Endothelial cell of umbilical vein (primary cell): ENCODE results near the gene DLG5. TPM values are rescaled to one million over a fixed set of nuclear protein-coding genes. Genes with fewer than 3 reads are reported as not detected.

Source experiments
- BruUV-seq: library from RNA; stranded (reverse); fragments of 400-500 nt; replicated peaks from 2 replicates; lab custom pipeline; 2021; lab: Mats Ljungman, UMichigan
- CTCF ChIA-PET: fragments of 300-600, 350-600 bp; sonication (Branson Sonifier 250); formaldehyde crosslinking; loops from one replicate; lab custom pipeline; 2021; ENCODE audit warnings: antibody characterized with exemption, inconsistent platforms; lab: Charles Lee
- POLR2A ChIA-PET: fragments of 300-600, 350-600 bp; sonication (Branson Sonifier 250); formaldehyde crosslinking; loops from one replicate; lab custom pipeline; 2021; ENCODE audit warnings: antibody characterized with exemption, inconsistent platforms; lab: Charles Lee
- DNase-seq: peaks from one replicate; pipeline ENCODE4 v3.0.0-alpha.2; 2011; ENCODE audit warnings: low read depth, low spot score
- FAIRE-seq: peaks from 2 replicates; lab custom pipeline; 2011; peaks lifted over from hg19 to GRCh38; lab: Jason Lieb, UNC
- H2AFZ ChIP-seq: 2 replicates; pipeline ENCODE4 v1.6.0; 2012; ENCODE audit warnings: low read depth, low read length, control low read depth, inconsistent platforms
- H3K27ac ChIP-seq: 2 replicates; pipeline ENCODE4 v1.5.1; 2011; ENCODE audit warnings: low read depth, mild to moderate bottlenecking, control low read depth, low read length, moderate library complexity; ENCODE audit not compliant: insufficient read depth
- H3K27me3 ChIP-seq, 2 experiments: 2 replicates each; pipeline versions ENCODE4 v1.6.0 to v1.6.1; 2011; ENCODE audit warnings: low read length in 2 of 2, mixed read lengths in 1 of 2; ENCODE audit not compliant: control insufficient read depth in 2 of 2, insufficient read depth in 2 of 2
- H3K36me3 ChIP-seq, 2 experiments: 2 replicates in 1 of 2; 3 replicates in 1 of 2; pipeline ENCODE4 v1.5.1; 2011; ENCODE audit warnings: low read length in 2 of 2, mild to moderate bottlenecking in 1 of 2, moderate library complexity in 1 of 2; ENCODE audit not compliant: control insufficient read depth in 2 of 2, insufficient read depth in 2 of 2; ENCODE audit errors: extremely low read depth in 1 of 2
- H3K4me1 ChIP-seq: 3 replicates; pipeline ENCODE4 v1.5.1; 2011; ENCODE audit warnings: mild to moderate bottlenecking, low read length; ENCODE audit not compliant: control insufficient read depth, insufficient read depth; ENCODE audit errors: extremely low read depth
- H3K4me2 ChIP-seq: 2 replicates; pipeline ENCODE4 v1.6.1; 2011; ENCODE audit warnings: low read length, control low read depth, mixed read lengths; ENCODE audit not compliant: insufficient read depth
- H3K4me3 ChIP-seq, 3 experiments: fragments of 200-600 bp in 1 of 3; sonication (generic), shearing (Covaris generic) in 1 of 3; replicated peaks in 1 of 3; 2 replicates each; pipeline ENCODE4 v1.5.1; 2011 to 2016; ENCODE audit warnings: control low read depth in 3 of 3, low read length in 3 of 3, mild to moderate bottlenecking in 2 of 3, inconsistent platforms in 1 of 3, low read depth in 1 of 3, moderate library complexity in 1 of 3; ENCODE audit not compliant: insufficient read depth in 1 of 3
- H3K79me2 ChIP-seq: 2 replicates; pipeline ENCODE4 v1.6.0; 2012; ENCODE audit warnings: low read length, inconsistent platforms; ENCODE audit not compliant: control insufficient read depth, insufficient read depth
- H3K9ac ChIP-seq: replicated peaks from 2 replicates; pipeline ENCODE3; 2011; ENCODE audit warnings: low read length, control low read depth; ENCODE audit not compliant: insufficient read depth; ENCODE audit errors: extremely low read depth
- H3K9me1 ChIP-seq: replicated peaks from 3 replicates; pipeline ENCODE4 v1.6.0; 2011; ENCODE audit warnings: mild to moderate bottlenecking, low read length; ENCODE audit not compliant: control insufficient read depth, insufficient read depth; ENCODE audit errors: extremely low read depth
- H3K9me3 ChIP-seq: replicated peaks from 2 replicates; pipeline ENCODE4 v1.5.1; 2012; ENCODE audit warnings: low read length, inconsistent platforms; ENCODE audit not compliant: control insufficient read depth, insufficient read depth
- H4K20me1 ChIP-seq: replicated peaks from 2 replicates; pipeline ENCODE3; 2011; ENCODE audit warnings: mild to moderate bottlenecking, low read length; ENCODE audit not compliant: control insufficient read depth, insufficient read depth; ENCODE audit errors: extremely low read depth
- CTCF ChIP-seq, 2 donors: IDR thresholded peaks; 1 replicate in 1 of 2; 2 replicates in 1 of 2; pipeline ENCODE4 v1.5.1; 2011; ENCODE audit warnings: low read length in 2 of 2, mild to moderate bottlenecking in 2 of 2, moderate library complexity in 2 of 2, control low read depth in 1 of 2, inconsistent platforms in 1 of 2, low read depth in 1 of 2; ENCODE audit not compliant: insufficient read depth in 1 of 2; ENCODE audit errors: extremely low read depth in 1 of 2
- EZH2 ChIP-seq: IDR thresholded peaks from 2 replicates; pipeline ENCODE4 v1.6.1; 2012; ENCODE audit warnings: borderline replicate concordance, low read depth, mild to moderate bottlenecking, moderate library complexity, low read length, inconsistent platforms; ENCODE audit not compliant: severe bottlenecking
- FOS ChIP-seq: IDR thresholded peaks from 2 replicates; pipeline ENCODE4 v1.6.1; 2011; ENCODE audit warnings: mild to moderate bottlenecking, low read length, moderate library complexity, borderline replicate concordance; ENCODE audit not compliant: insufficient read depth
- GATA2 ChIP-seq: IDR thresholded peaks from 2 replicates; pipeline ENCODE4 v1.7.0; 2011; ENCODE audit warnings: low read depth, mild to moderate bottlenecking, moderate library complexity, mixed read lengths, low read length; ENCODE audit not compliant: insufficient read length, insufficient read depth
- JUN ChIP-seq: IDR thresholded peaks from 2 replicates; pipeline ENCODE4 v1.6.1; 2011; ENCODE audit warnings: borderline replicate concordance, low read depth; ENCODE audit not compliant: insufficient read length, insufficient read depth
- MAX ChIP-seq: IDR thresholded peaks from 2 replicates; pipeline ENCODE4 v1.6.1; 2011; ENCODE audit not compliant: insufficient read depth, insufficient read length
- MYC ChIP-seq: IDR thresholded peaks from one replicate; pipeline ENCODE4 v1.6.1; 2011; ENCODE audit warnings: mild to moderate bottlenecking, low read depth, low read length
- POLR2A ChIP-seq: IDR thresholded peaks from 2 replicates; pipeline ENCODE4 v1.6.1; 2012; ENCODE audit warnings: low read depth, mild to moderate bottlenecking, control low read depth, low read length
- POLR2AphosphoS5 ChIP-seq: IDR thresholded peaks from 2 replicates; pipeline ENCODE4 v1.6.1; 2012; ENCODE audit warnings: low read depth, mild to moderate bottlenecking, control low read depth, low read length, moderate library complexity; ENCODE audit not compliant: insufficient read depth
- dilution Hi-C: fragments of 300-500 bp; cut with MboI; formaldehyde crosslinking; loops from one replicate; pipeline ENCODE4 v1.15.0; 2019; ENCODE audit warnings: low sequenced_read_pairs; ENCODE audit not compliant: extremely low pct_ligation_motif_present
- intact Hi-C: fragments of 100-400 bp; cut with micrococcal nuclease; formaldehyde crosslinking; loops from one replicate; pipeline ENCODE4 v1.10.0; 2022
- polyA plus RNA-seq, 4 experiments: library from polyadenylated mRNA; depleted of rRNA in 3 of 4; stranded (reverse) in 3 of 4; unstranded in 1 of 4; fragments of >200 nt; gene quantifications; 2 replicates each; pipeline versions ENCODE4 v1.2.1 to v1.2.3, GENCODE V29; 2011 to 2012; ENCODE audit warnings: missing spikeins in 1 of 4
- total RNA-seq: library from RNA; stranded (reverse); gene quantifications from 2 replicates; pipeline ENCODE4 v1.2.3, GENCODE V29; 2021

The DLG5 gene
- total and polyA plus RNA-seq, 2 donors (not counting 3 experiments of a cell fraction or from before 2014, with no cell fraction given): 12.3 to 24.9 TPM

- Histone ChIP-seq H4K20me1 (no peaks in the 10 kb centered on the region), H3K9me1 (no peaks in the 10 kb centered on the region), H3K9me3 (no peaks in the 10 kb centered on the region), H3K27me3 (no peaks in the 10 kb centered on the region), H3K79me2 (no peaks in the 10 kb centered on the region), H3K4me3 (no peak overlapping the region), H3K4me2 (no peak overlapping the region), H3K36me3 (peaks cover 0 to 11% of the 10 kb centered on the region in 2 experiments), H3K27ac (no peak overlapping the region), H3K4me1 (peaks cover 23% of the 10 kb centered on the region), H3K9ac (no peak overlapping the region), H2AFZ (no peak overlapping the region)
- TF ChIP-seq MYC (no peak), GATA2 (no peak), JUN (no peak), POLR2A (no peak), MAX (no peak), FOS (no peak), CTCF (IDR thresholded peaks at IDR 0.05; ENCODE audit: extremely low read depth in 1 of 2, insufficient read depth in 1 of 2, low read depth in 1 of 2, low read length in 2 of 2) (no peak), EZH2 (no peak), POLR2AphosphoS5 (no peak)
- CTCF ChIA-PET: interaction anchor here (1.1 kb wide), 1 partner anchor 205 kb away, joined by 4 read pairs; no protein-coding TSS in a partner anchor
- FAIRE-seq (no peak), DNase-seq (no peak)
- no TSS peak for BruUV-seq
- dilution Hi-C loops: no loop called here
- intact Hi-C loops: no loop called here
- POLR2A ChIA-PET: no interaction called here
Measured at GRCh38 chr10:77842652-77843212, 83.8 kb downstream of the DLG5 start.
